GM12872 (cell line): ENCODE measurements around the gene TMPRSS9.

Experiments
- TF ChIP-seq, protein P1 (sequence below): IDR thresholded peaks from 3 replicates; pipeline ENCODE4 v1.5.1; 2011; ENCODE audit warnings: low read depth, mild to moderate bottlenecking, low read length, moderate library complexity; ENCODE audit not compliant: insufficient read depth

The TMPRSS9 gene

DNA sequence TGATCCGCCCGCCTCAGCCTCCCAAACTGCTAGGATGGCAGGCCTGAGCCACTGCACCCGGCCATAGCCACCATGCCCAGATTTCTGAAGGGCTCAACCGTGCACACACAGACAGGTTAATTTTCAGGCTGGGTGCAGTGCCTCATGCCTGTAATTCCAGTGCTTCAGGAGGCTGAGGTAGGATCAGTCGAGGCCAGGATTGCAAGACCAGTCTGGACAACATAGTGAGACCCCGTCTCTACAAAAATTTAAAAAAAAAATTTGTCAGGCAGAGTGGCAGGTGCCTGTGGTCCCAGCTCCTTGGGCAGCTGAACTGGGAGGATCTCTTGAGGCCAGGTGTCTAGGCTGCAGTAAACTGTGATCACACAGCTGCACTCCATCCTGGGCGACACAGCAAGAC is 59.7 kb downstream of the TMPRSS9 start:
- TF ChIP-seq, protein P1, sequence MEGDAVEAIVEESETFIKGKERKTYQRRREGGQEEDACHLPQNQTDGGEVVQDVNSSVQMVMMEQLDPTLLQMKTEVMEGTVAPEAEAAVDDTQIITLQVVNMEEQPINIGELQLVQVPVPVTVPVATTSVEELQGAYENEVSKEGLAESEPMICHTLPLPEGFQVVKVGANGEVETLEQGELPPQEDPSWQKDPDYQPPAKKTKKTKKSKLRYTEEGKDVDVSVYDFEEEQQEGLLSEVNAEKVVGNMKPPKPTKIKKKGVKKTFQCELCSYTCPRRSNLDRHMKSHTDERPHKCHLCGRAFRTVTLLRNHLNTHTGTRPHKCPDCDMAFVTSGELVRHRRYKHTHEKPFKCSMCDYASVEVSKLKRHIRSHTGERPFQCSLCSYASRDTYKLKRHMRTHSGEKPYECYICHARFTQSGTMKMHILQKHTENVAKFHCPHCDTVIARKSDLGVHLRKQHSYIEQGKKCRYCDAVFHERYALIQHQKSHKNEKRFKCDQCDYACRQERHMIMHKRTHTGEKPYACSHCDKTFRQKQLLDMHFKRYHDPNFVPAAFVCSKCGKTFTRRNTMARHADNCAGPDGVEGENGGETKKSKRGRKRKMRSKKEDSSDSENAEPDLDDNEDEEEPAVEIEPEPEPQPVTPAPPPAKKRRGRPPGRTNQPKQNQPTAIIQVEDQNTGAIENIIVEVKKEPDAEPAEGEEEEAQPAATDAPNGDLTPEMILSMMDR, result no peak

DNA sequence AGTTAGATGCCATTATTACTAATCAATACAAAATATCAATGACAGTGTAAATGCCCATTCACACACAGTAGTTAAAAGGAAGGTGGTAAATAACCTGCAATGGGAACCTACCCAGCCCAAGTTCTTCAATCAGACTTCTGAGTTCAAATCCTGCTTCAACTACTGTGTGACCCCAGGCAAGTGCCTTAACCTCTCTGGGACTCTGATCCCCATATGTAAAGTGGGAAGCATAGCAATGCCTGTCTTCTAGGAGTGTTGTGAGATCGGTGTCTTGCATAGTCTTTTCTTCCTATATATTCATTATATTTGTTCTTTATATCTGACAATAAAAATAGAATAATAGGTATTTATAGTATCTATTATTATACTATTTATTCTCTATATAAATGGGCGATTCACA is 60.4 kb downstream of the TMPRSS9 start:
- TF ChIP-seq, protein P1, result no peak

DNA sequence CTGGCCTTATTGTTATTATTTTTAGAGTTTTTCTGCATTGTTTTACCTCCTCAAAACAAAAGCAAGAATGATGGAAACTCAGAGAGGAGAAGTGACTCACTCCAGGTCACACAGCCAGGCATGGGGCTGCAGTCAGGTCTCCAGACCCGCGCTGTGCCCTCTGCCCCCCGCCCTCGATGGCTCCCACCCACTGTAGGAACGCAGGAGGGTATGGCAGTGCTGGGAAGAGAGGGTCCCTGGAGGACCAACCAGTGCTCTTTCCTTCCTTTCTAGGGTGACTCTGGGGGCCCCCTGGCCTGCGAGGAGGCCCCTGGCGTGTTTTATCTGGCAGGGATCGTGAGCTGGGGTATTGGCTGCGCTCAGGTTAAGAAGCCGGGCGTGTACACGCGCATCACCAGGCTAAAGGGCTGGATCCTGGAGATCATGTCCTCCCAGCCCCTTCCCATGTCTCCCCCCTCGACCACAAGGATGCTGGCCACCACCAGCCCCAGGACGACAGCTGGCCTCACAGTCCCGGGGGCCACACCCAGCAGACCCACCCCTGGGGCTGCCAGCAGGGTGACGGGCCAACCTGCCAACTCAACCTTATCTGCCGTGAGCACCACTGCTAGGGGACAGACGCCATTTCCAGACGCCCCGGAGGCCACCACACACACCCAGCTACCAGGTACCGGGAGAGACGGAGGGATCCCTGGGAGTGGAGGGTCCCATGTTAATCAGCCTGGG is 61.7 kb downstream of the TMPRSS9 start:
- TF ChIP-seq, protein P1, result no peak

DNA sequence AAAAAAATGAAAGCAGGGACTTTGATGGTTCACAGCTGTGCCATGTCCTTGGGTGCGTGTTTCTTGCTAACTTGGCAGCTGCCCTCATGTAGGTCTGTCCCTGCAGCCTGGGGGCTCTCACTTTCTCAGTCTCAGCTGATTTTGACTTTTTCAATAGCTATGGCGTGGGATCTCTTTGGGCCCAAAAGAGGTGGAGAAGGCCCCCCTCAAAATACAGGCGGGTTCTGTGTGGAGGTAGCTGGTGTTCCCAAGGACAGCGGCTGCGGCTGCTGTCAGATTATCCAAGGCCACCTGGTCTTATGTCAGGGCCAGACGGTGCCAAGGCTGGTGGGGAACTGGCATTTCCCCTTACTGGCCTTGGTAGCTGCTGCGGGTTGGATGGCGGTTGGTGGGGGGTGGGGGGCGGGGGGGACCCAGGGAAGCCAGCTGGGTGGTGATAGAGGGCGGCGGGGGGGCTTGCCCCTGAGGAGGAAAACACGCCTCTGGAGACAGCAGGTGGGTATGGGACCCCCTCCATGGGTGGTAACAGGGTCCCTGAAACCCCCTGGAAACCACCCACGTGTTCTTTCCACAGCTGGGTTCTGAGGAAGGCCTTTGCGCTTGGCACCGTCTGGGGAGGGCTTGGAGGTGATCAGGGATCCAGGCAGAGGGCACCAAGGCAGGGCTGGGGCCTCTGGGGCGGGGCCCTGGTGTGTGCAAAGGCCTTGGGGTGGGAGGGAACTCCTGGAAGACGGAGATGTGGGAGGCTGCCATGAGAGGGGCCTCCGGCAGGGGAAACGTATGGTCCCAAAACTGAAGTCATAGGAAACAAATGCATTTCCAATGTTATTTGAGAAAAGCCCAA is 63.2 kb downstream of the TMPRSS9 start:
- TF ChIP-seq, protein P1, result no peak

DNA sequence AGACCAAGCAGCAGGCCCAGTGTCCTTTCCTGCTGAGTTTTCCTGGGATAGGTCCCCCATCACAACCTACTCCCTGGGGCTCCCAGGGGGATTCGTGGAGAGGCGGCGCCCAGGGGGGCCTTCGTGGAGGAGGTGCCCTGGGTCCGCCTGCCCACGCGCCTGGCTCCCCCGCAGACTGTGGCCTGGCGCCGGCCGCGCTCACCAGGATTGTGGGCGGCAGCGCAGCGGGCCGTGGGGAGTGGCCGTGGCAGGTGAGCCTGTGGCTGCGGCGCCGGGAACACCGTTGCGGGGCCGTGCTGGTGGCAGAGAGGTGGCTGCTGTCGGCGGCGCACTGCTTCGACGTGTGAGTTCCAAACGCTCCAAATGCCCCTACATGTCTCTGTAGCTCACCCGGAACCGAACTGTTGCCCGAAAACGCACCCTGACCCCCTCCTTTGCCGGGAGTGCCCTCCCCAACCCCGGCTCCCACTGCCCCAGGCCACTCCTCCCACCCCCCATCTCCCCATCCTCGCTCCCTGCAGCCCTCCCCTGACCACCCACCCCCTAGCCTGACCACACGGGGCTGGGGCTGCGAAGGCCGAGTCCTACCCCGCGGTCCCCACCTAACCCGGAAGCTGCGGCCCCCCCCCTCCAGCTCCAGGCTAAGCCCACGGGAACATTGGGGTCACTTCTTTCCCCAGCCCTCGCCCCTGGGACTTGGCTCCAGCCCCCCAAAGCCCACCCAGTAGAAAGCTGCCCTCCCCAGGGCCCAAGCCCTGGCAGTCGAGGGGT is 64.0 kb downstream of the TMPRSS9 start:
- TF ChIP-seq, protein P1, result no peak

DNA sequence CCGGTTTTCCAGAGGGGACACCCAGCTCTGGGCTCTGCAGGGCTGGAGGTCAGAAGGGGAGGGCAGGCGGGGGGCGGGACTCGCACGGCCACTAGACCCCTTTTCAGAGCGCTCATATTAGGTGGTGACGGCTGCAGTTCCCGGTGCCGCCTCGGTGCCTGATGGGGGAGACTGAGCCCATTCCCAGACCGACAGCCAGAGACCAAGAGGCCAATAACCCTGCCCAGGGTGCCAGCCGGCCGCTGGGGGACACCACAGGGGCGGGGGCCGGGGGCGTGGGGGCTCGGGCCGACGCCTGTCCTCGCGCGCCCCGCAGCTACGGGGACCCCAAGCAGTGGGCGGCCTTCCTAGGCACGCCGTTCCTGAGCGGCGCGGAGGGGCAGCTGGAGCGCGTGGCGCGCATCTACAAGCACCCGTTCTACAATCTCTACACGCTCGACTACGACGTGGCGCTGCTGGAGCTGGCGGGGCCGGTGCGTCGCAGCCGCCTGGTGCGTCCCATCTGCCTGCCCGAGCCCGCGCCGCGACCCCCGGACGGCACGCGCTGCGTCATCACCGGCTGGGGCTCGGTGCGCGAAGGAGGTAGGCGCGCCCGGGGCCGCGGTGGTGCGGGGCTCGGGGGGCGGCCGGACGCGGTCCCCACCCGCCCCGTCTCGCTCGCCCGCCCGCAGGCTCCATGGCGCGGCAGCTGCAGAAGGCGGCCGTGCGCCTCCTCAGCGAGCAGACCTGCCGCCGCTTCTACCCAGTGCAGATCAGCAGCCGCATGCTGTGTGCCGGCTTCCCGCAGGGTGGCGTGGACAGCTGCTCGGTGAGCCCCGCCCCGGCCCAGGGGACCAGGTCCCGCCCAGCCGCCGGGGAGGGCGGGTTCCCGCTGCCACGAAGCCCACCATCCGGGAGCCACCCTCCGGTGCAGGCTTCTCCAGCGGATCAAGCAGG is 64.9 kb downstream of the TMPRSS9 start:
- TF ChIP-seq, protein P1, result no peak
